Transverse colon (tissue), 4 donors: ENCODE measurements around the gene PCNX2. TPM values are rescaled to one million over a fixed set of nuclear protein-coding genes. Genes with fewer than 3 reads are reported as not detected.

ENCODE experiments used
- DNase-seq: peaks from one replicate; pipeline ENCODE4 v3.0.0-alpha.2; 2019
- H3K27ac ChIP-seq, 4 donors: fragments of 200-600 bp; sonication (generic); 2 replicates each; pipeline ENCODE4 v1.5.1; 2016 to 2018; ENCODE audit warnings: inconsistent platforms in 4 of 4
- H3K27me3 ChIP-seq: fragments of 200-600 bp; sonication (generic); 2 replicates; pipeline ENCODE4 v1.5.1; 2017; ENCODE audit warnings: inconsistent platforms
- H3K36me3 ChIP-seq, 4 donors: fragments of 200-600 bp; sonication (generic); 2 replicates each; pipeline ENCODE4 v1.5.1; 2017 to 2019; ENCODE audit warnings: inconsistent platforms in 4 of 4
- H3K4me1 ChIP-seq, 4 donors: fragments of 200-600 bp; sonication (generic); 2 replicates each; pipeline ENCODE4 v1.5.1; 2017 to 2020; ENCODE audit warnings: inconsistent platforms in 4 of 4
- H3K4me3 ChIP-seq, 4 donors: fragments of 200-600 bp; sonication (generic); 1 replicate in 1 of 4; 2 replicates in 3 of 4; pipeline versions ENCODE4 v1.5.1 to v1.6.1; 2017 to 2019; ENCODE audit warnings: inconsistent platforms in 4 of 4
- H3K9me3 ChIP-seq, 2 donors: fragments of 200-600 bp; sonication (generic); 2 replicates each; pipeline ENCODE4 v1.5.1; 2017 to 2019; ENCODE audit warnings: inconsistent platforms in 2 of 2
- CTCF ChIP-seq, 5 experiments: fragments of 200-600 bp in 3 of 5; fragments of 450-650 bp in 2 of 5; sonication (generic) in 3 of 5; IDR thresholded peaks; 1 replicate in 2 of 5; 2 replicates in 3 of 5; pipeline ENCODE4 v1.5.1; 2016 to 2017; ENCODE audit warnings: antibody characterized with exemption in 5 of 5, inconsistent platforms in 3 of 5, mild to moderate bottlenecking in 2 of 5, moderate library complexity in 1 of 5
- EP300 ChIP-seq: sonication (generic); formaldehyde crosslinking; IDR thresholded peaks from one replicate; pipeline ENCODE4 v1.6.1; 2017; ENCODE audit warnings: antibody characterized with exemption, low read depth
- POLR2A ChIP-seq: fragments of 450-650 bp; IDR thresholded peaks from one replicate; pipeline ENCODE4 v1.6.1; 2016; ENCODE audit warnings: antibody characterized with exemption, mild to moderate bottlenecking, moderate library complexity
- POLR2AphosphoS5 ChIP-seq, 3 donors: sonication (generic); formaldehyde crosslinking; IDR thresholded peaks; one replicate each; pipeline ENCODE4 v1.6.1; 2016; ENCODE audit warnings: antibody characterized with exemption in 3 of 3
- WGBS, 2 donors: methylation state at CpG; one replicate each; pipeline ENCODE4 v1.1.5; 2018; ENCODE audit warnings: low coverage in 1 of 2; 5-methylcytosine and 5-hydroxymethylcytosine counted together
- in situ Hi-C, 4 donors: fragments of 200-750 bp; cut with MboI; loops; one replicate each; pipeline versions ENCODE4 v1.15.0 to v1.15.1; 2017; ENCODE audit warnings: low sequenced_read_pairs in 3 of 4, low pct_ligation_motif_present in 1 of 4, low pct_unique_long_range_greater_than_20kb in 1 of 4
- intact Hi-C: fragments of 100-400 bp; cut with DNase I; formaldehyde crosslinking; loops from one replicate; pipeline ENCODE4 v1.15.1; 2023; ENCODE audit warnings: low total_unique reads
- total RNA-seq, 4 donors: library from RNA; depleted of rRNA; stranded (reverse); fragments of >200 nt; gene quantifications; one replicate each; pipeline ENCODE4 v1.1.0, GENCODE V29; 2016

The PCNX2 gene
- total RNA-seq, 4 donors from 2014 or later = 6.8 to 518 (median 11.8) TPM

- intact Hi-C loops (no loop called here), in situ Hi-C loops (no loop called here)
- no peaks in the 10 kb centered on the region for H3K9me3 ChIP-seq
- H3K27me3 ChIP-seq = no peaks in the 10 kb centered on the region
- H3K4me3 ChIP-seq = no peak overlapping the region
- no peak for DNase-seq
- WGBS, 2 donors = 98 to 100% methylated on average over 2 of the region's 2 CpGs
- H3K27ac ChIP-seq = no peak overlapping the region
- no peaks in the 10 kb centered on the region for H3K36me3 ChIP-seq
- TF ChIP-seq POLR2AphosphoS5 (IDR thresholded peaks at IDR 0.05) (no peak), POLR2A (no peak), EP300 (no peak), CTCF (IDR thresholded peaks at IDR 0.05) (no peak)
- H3K4me1 ChIP-seq = no peaks in the 10 kb centered on the region
Measured at GRCh38 chr1:233279971-233280370, 15.6 kb downstream of the PCNX2 start.

GRCh38 chr1:233278631-233279030, 16.9 kb downstream of the PCNX2 start:
- Histone ChIP-seq H3K27me3 (no peaks in the 10 kb centered on the region), H3K9me3 (no peaks in the 10 kb centered on the region), H3K27ac (no peak overlapping the region), H3K4me1 (no peaks in the 10 kb centered on the region), H3K4me3 (no peak overlapping the region), H3K36me3 (no peaks in the 10 kb centered on the region)
- intact Hi-C loops (no loop called here), in situ Hi-C loops (no loop called here)
- DNase-seq = no peak
- WGBS, 2 donors = 81 to 100% methylated on average over 1 of the region's 1 CpG
- no peak for TF ChIP-seq CTCF (IDR thresholded peaks at IDR 0.05)
- TF ChIP-seq POLR2A = no peak
- no peak for TF ChIP-seq POLR2AphosphoS5 (IDR thresholded peaks at IDR 0.05)
- TF ChIP-seq EP300 = no peak

GRCh38 chr1:233277637-233278606, 17.6 kb downstream of the PCNX2 start:
- Histone ChIP-seq H3K36me3 (no peaks in the 10 kb centered on the region), H3K27ac (no peak overlapping the region), H3K27me3 (no peaks in the 10 kb centered on the region), H3K4me1 (no peaks in the 10 kb centered on the region), H3K9me3 (no peaks in the 10 kb centered on the region), H3K4me3 (no peak overlapping the region)
- TF ChIP-seq EP300 (no peak), CTCF (IDR thresholded peaks at IDR 0.05) (no peak)
- in situ Hi-C loops (no loop called here), intact Hi-C loops (no loop called here)
- DNase-seq = no peak
- WGBS, 2 donors = 77 to 89% methylated on average over 6 to 7 of the region's 7 CpGs

- in situ Hi-C loops = no loop called here
- no peak for DNase-seq
- no peak for TF ChIP-seq EP300
- no peak overlapping the region for H3K4me3 ChIP-seq
- WGBS, 2 donors = 57% methylated on average over 1 to 2 of the region's 2 CpGs
- no peak overlapping the region for H3K27ac ChIP-seq
- no peaks in the 10 kb centered on the region for H3K9me3 ChIP-seq
- H3K4me1 ChIP-seq = no peaks in the 10 kb centered on the region
- intact Hi-C loops = no loop called here
- H3K36me3 ChIP-seq = no peaks in the 10 kb centered on the region
- H3K27me3 ChIP-seq = no peaks in the 10 kb centered on the region
Measured at GRCh38 chr1:233269656-233270055, 25.9 kb downstream of the PCNX2 start.
